Measurements from ENCODE around the gene SCRN1. TPM values are rescaled to one million over a fixed set of nuclear protein-coding genes. Genes with fewer than 3 reads are reported as not detected.

Gene SCRN1
- total RNA-seq, 3 donors from 2014 or later = 25.9 to 32.0 (median 31.5) TPM

GRCh38 chr7:29888006-29888405, 101.6 kb downstream of the SCRN1 start:
- TF ChIP-seq POLR2A (IDR thresholded peaks at IDR 0.05) = no peak
- TF ChIP-seq POLR2AphosphoS5 (IDR thresholded peaks at IDR 0.05) = no peak
- TF ChIP-seq CTCF (IDR thresholded peaks at IDR 0.05) = no peak

GRCh38 chr7:29886827-29887226, 102.8 kb downstream of the SCRN1 start:
- Histone ChIP-seq H3K36me3 (no peaks in the 10 kb centered on the region), H3K9me3 (no peaks in the 10 kb centered on the region), H3K27me3 (no peaks in the 10 kb centered on the region), H3K4me1 (peaks cover 0 to 7% of the 10 kb centered on the region in 2 donors), H3K4me3 (no peak overlapping the region), H3K27ac (no peak overlapping the region)
- DNase-seq (ENCODE audit: low spot score in 2 of 2) = no peak
- TF ChIP-seq POLR2AphosphoS5 (IDR thresholded peaks at IDR 0.05) (no peak), CTCF (IDR thresholded peaks at IDR 0.05) (no peak), POLR2A (IDR thresholded peaks at IDR 0.05) (no peak)
- intact Hi-C loops (cut with DNase I; ENCODE audit: low total_unique reads) = no loop called here

More at GRCh38 chr7:29888006-29888405, 101.6 kb downstream of the SCRN1 start:
- Histone ChIP-seq H3K4me3 (no peak overlapping the region), H3K36me3 (no peaks in the 10 kb centered on the region), H3K27ac (no peak overlapping the region), H3K9me3 (no peaks in the 10 kb centered on the region), H3K4me1 (peaks cover 0 to 7% of the 10 kb centered on the region in 2 donors), H3K27me3 (no peaks in the 10 kb centered on the region)
- no peak for DNase-seq (ENCODE audit: low spot score in 2 of 2)
- intact Hi-C loops (cut with DNase I; ENCODE audit: low total_unique reads) = no loop called here

- no peak for DNase-seq (ENCODE audit: low spot score in 2 of 2)
- Histone ChIP-seq H3K27me3 (no peaks in the 10 kb centered on the region), H3K27ac (no peak overlapping the region), H3K9me3 (no peaks in the 10 kb centered on the region), H3K4me1 (peaks cover 0 to 7% of the 10 kb centered on the region in 2 donors), H3K4me3 (no peak overlapping the region), H3K36me3 (no peaks in the 10 kb centered on the region)
- TF ChIP-seq POLR2AphosphoS5 (IDR thresholded peaks at IDR 0.05) = no peak
- no peak for TF ChIP-seq CTCF (IDR thresholded peaks at IDR 0.05)
- TF ChIP-seq POLR2A (IDR thresholded peaks at IDR 0.05) = no peak
- intact Hi-C loops (cut with DNase I; ENCODE audit: low total_unique reads) = no loop called here
These were observed 104.0 kb downstream of the SCRN1 start for GRCh38 chr7:29885626-29886025.

GRCh38 chr7:29884399-29885272, 105.0 kb downstream of the SCRN1 start:
- intact Hi-C loops (cut with DNase I; ENCODE audit: low total_unique reads) = no loop called here
- Histone ChIP-seq H3K27ac (peak overlapping the region; percentile 57 to 70), H3K9me3 (no peaks in the 10 kb centered on the region), H3K4me1 (peaks cover 0 to 7% of the 10 kb centered on the region in 2 donors), H3K36me3 (no peaks in the 10 kb centered on the region), H3K4me3 (peak overlapping the region in 2 of 3 donors; percentile 62 to 71), H3K27me3 (no peaks in the 10 kb centered on the region)
- TF ChIP-seq CTCF (IDR thresholded peaks at IDR 0.05) (peak; percentile 26 to 49 (median 35)), POLR2A (IDR thresholded peaks at IDR 0.05) (no peak), POLR2AphosphoS5 (IDR thresholded peaks at IDR 0.05) (no peak)
- peak; percentile 41 to 75 for DNase-seq (ENCODE audit: low spot score in 2 of 2)
